CD4-positive, alpha-beta T cell treated with Interleukin-10 for 1 hour (primary cell): ENCODE results near the gene SV2B.

ENCODE experiments used
- DNase-seq: peaks from one replicate; pipeline ENCODE4 v3.0.0-alpha.2; 2020

SV2B gene

GRCh38 chr15:91275844-91276243 lies 175.8 kb downstream of the SV2B start:
- no peak for DNase-seq

GRCh38 chr15:91278951-91279350 lies 178.9 kb downstream of the SV2B start:
- no peak for DNase-seq

- no peak for DNase-seq
Observed at GRCh38 chr15:91279486-91279885, 179.4 kb downstream of the SV2B start.

- DNase-seq: no peak
Observed at GRCh38 chr15:91281947-91282346, 181.9 kb downstream of the SV2B start.

GRCh38 chr15:91282486-91282885 lies 182.4 kb downstream of the SV2B start:
- DNase-seq: no peak

GRCh38 chr15:91283155-91283554 lies 183.1 kb downstream of the SV2B start:
- no peak for DNase-seq

GRCh38 chr15:91284758-91285466 lies 184.9 kb downstream of the SV2B start:
- DNase-seq: no peak

GRCh38 chr15:91289324-91289723 lies 189.3 kb downstream of the SV2B start:
- DNase-seq: no peak

GRCh38 chr15:91290553-91290952 lies 190.5 kb downstream of the SV2B start:
- no peak for DNase-seq

- peak; percentile 30 for DNase-seq
Observed at GRCh38 chr15:91291673-91292072, 191.6 kb downstream of the SV2B start.

- no peak for DNase-seq
Observed at GRCh38 chr15:91294344-91294743, 194.3 kb downstream of the SV2B start.

GRCh38 chr15:91294795-91295194 lies 194.7 kb downstream of the SV2B start:
- DNase-seq: no peak

- no peak for DNase-seq
Observed at GRCh38 chr15:91298101-91298500, 198.0 kb downstream of the SV2B start.

- DNase-seq: peak; percentile 76
Observed at GRCh38 chr15:91302588-91303439, 202.8 kb downstream of the SV2B start.

- DNase-seq: no peak
Observed at GRCh38 chr15:91304210-91304609, 204.2 kb downstream of the SV2B start.

GRCh38 chr15:91304786-91305185 lies 204.7 kb downstream of the SV2B start:
- DNase-seq: no peak

GRCh38 chr15:91306144-91306543 lies 206.1 kb downstream of the SV2B start:
- no peak for DNase-seq

GRCh38 chr15:91307601-91308000 lies 207.5 kb downstream of the SV2B start:
- DNase-seq: no peak

- DNase-seq: peak; percentile 30
Observed at GRCh38 chr15:91308199-91308598, 208.1 kb downstream of the SV2B start.

GRCh38 chr15:91308855-91309254 lies 208.8 kb downstream of the SV2B start:
- no peak for DNase-seq

GRCh38 chr15:91311986-91312385 lies 211.9 kb downstream of the SV2B start:
- peak; percentile 55 for DNase-seq

GRCh38 chr15:91316126-91316525 lies 216.1 kb downstream of the SV2B start:
- peak; percentile 54 for DNase-seq

GRCh38 chr15:91318516-91318915 lies 218.5 kb downstream of the SV2B start:
- DNase-seq: no peak

GRCh38 chr15:91318931-91319330 lies 218.9 kb downstream of the SV2B start:
- no peak for DNase-seq
